HepG2 (cell line): ENCODE measurements around the gene HRG. TPM values are rescaled to one million over a fixed set of nuclear protein-coding genes. Genes with fewer than 3 reads are reported as not detected.

ENCODE experiments used
- ATAC-seq: fragments of 200-7000 bp; cut with Tn5 transposase; 3 replicates; pipeline ENCODE4 v1.9.1; 2020; ENCODE audit warnings: mild to moderate bottlenecking, moderate library complexity
- BruUV-seq: library from RNA; stranded (reverse); fragments of 400-500 nt; replicated peaks from 2 replicates; lab custom pipeline; 2021; lab: Mats Ljungman, UMichigan
- CTCF ChIA-PET: fragments of 300-600 bp; formaldehyde crosslinking; extraction: SDS; loops from one replicate; lab custom pipeline; 2021; ENCODE audit warnings: low total read pairs, inconsistent platforms, low intra/inter-chr PET ratio; lab: Yijun Ruan, JAX
- POLR2A ChIA-PET: fragments of 350-600 bp; sonication (Branson Sonifier 250); formaldehyde crosslinking; loops from one replicate; lab custom pipeline; 2020; ENCODE audit warnings: antibody characterized with exemption, inconsistent platforms; lab: Yijun Ruan, JAX
- DNase-seq: peaks from one replicate; pipeline ENCODE4 v3.0.0-alpha.2; 2015; ENCODE audit warnings: low spot score
- FAIRE-seq: peaks from 3 replicates; lab custom pipeline; 2011; peaks lifted over from hg19 to GRCh38; lab: Jason Lieb, UNC
- H2AFZ ChIP-seq: one replicate; pipeline ENCODE4 v1.6.1; 2011; ENCODE audit warnings: low read length, inconsistent platforms
- H3K27ac ChIP-seq: fragments of 300-600 bp; 3 replicates; pipeline ENCODE4 v1.8.0; 2011; ENCODE audit warnings: mixed run types, mild to moderate bottlenecking, mixed read lengths, low read length, inconsistent platforms; ENCODE audit not compliant: insufficient read depth; ENCODE audit errors: extremely low read length
- H3K27me3 ChIP-seq, 2 experiments: fragments of 200-600 bp in 1 of 2; 2 replicates in 1 of 2; 3 replicates in 1 of 2; pipeline versions ENCODE4 v1.6.0 to v1.8.0; 2011; ENCODE audit warnings: low read length in 2 of 2, mild to moderate bottlenecking in 2 of 2, moderate library complexity in 2 of 2, inconsistent platforms in 1 of 2; ENCODE audit not compliant: insufficient read depth in 2 of 2, control insufficient read depth in 1 of 2
- H3K36me3 ChIP-seq, 2 experiments: fragments of 200-600 bp in 1 of 2; replicated peaks in 1 of 2; 2 replicates in 1 of 2; 3 replicates in 1 of 2; pipeline versions ENCODE4 v1.5.1 to v1.8.0; 2011; ENCODE audit warnings: low read length in 2 of 2, inconsistent platforms in 1 of 2; ENCODE audit not compliant: insufficient read depth in 2 of 2, control insufficient read depth in 1 of 2
- H3K4me1 ChIP-seq: 2 replicates; pipeline ENCODE4 v1.5.1; 2012; ENCODE audit warnings: low read length, inconsistent platforms; ENCODE audit not compliant: insufficient read depth
- H3K4me2 ChIP-seq: 2 replicates; pipeline ENCODE4 v1.6.0; 2011; ENCODE audit warnings: low read depth, low read length, inconsistent platforms
- H3K4me3 ChIP-seq, 3 experiments: fragments of 200-600 bp in 1 of 3; sonication (generic), shearing (Covaris generic) in 1 of 3; replicated peaks in 1 of 3; 2 replicates each; pipeline ENCODE4 v1.5.1; 2011 to 2016; ENCODE audit warnings: low read length in 3 of 3, inconsistent platforms in 2 of 3, low read depth in 2 of 3, mild to moderate bottlenecking in 2 of 3, control low read depth in 1 of 3, mixed read lengths in 1 of 3; ENCODE audit not compliant: insufficient read depth in 1 of 3
- H3K79me2 ChIP-seq: one replicate; pipeline ENCODE4 v1.6.1; 2011; ENCODE audit warnings: low read length, inconsistent platforms; ENCODE audit not compliant: insufficient read depth
- H3K9ac ChIP-seq: 2 replicates; pipeline ENCODE4 v1.6.0; 2011; ENCODE audit warnings: mild to moderate bottlenecking, low read depth, low read length, inconsistent platforms; ENCODE audit not compliant: insufficient read depth
- H3K9me3 ChIP-seq: 2 replicates; pipeline ENCODE4 v1.5.1; 2012; ENCODE audit warnings: mild to moderate bottlenecking, low read length
- H4K20me1 ChIP-seq: 2 replicates; pipeline ENCODE4 v1.6.0; 2011; ENCODE audit warnings: inconsistent platforms, mild to moderate bottlenecking, low read length, moderate library complexity; ENCODE audit not compliant: insufficient read depth
- ERF ChIP-seq: IDR thresholded peaks from 2 replicates; pipeline ENCODE4 v1.6.1; 2018; ENCODE audit warnings: missing biosample characterization, missing genetic modification reagents
- FIP1L1 ChIP-seq: fragments of 200-400 bp; formaldehyde crosslinking; IDR thresholded peaks from 2 replicates; pipeline ENCODE4 v1.6.1; 2018; ENCODE audit warnings: low read depth, mild to moderate bottlenecking, low read length, moderate library complexity, borderline replicate concordance; ENCODE audit not compliant: insufficient read depth
- HNRNPK ChIP-seq: fragments of 200-400 bp; formaldehyde crosslinking; IDR thresholded peaks from 2 replicates; pipeline ENCODE4 v1.6.1; 2018; ENCODE audit warnings: low read length, low read depth, moderate library complexity, mild to moderate bottlenecking; ENCODE audit not compliant: poor library complexity, severe bottlenecking
- JUN ChIP-seq: sonication (generic); formaldehyde crosslinking; IDR thresholded peaks from 2 replicates; pipeline ENCODE4 v1.4.0; 2020; ENCODE audit warnings: mild to moderate bottlenecking, missing genetic modification reagents
- MED1 ChIP-seq: sonication (generic); formaldehyde crosslinking; IDR thresholded peaks from 2 replicates; pipeline ENCODE4 v1.4.0; 2020; ENCODE audit warnings: missing genetic modification reagents
- MEIS1 ChIP-seq: sonication (generic); formaldehyde crosslinking; IDR thresholded peaks from 2 replicates; pipeline ENCODE4 v1.9.0; 2021; ENCODE audit warnings: mild to moderate bottlenecking, missing genetic modification reagents, moderate library complexity, borderline replicate concordance
- POLR2G ChIP-seq: fragments of 200-400 bp; formaldehyde crosslinking; IDR thresholded peaks from 2 replicates; pipeline ENCODE4 v1.6.1; 2018; ENCODE audit warnings: mild to moderate bottlenecking, low read depth, low read length, moderate library complexity
- RBFOX2 ChIP-seq: fragments of 200-400 bp; formaldehyde crosslinking; IDR thresholded peaks from 2 replicates; pipeline ENCODE4 v1.6.1; 2017; ENCODE audit warnings: low read depth, mild to moderate bottlenecking, low read length
- RBM22 ChIP-seq: fragments of 200-400 bp; formaldehyde crosslinking; optimal IDR thresholded peaks from 2 replicates; pipeline ENCODE3; 2017; ENCODE audit warnings: mild to moderate bottlenecking, low read length, moderate library complexity
- RXRA ChIP-seq: sonication (generic); formaldehyde crosslinking; IDR thresholded peaks from 2 replicates; pipeline ENCODE4 v1.5.1; 2020; ENCODE audit warnings: missing genetic modification reagents
- SAFB2 ChIP-seq: sonication (generic); formaldehyde crosslinking; IDR thresholded peaks from 2 replicates; pipeline ENCODE4 v1.5.1; 2020; ENCODE audit warnings: missing genetic modification reagents, low read depth, mild to moderate bottlenecking, borderline replicate concordance
- ZNF296 ChIP-seq: sonication (generic); formaldehyde crosslinking; conservative IDR thresholded peaks from 2 replicates; pipeline ENCODE4 v1.5.0; 2020; ENCODE audit warnings: mild to moderate bottlenecking, missing genetic modification reagents
- ZNF562 ChIP-seq: sonication (generic); formaldehyde crosslinking; IDR thresholded peaks from 2 replicates; pipeline ENCODE4 v1.8.0; 2022; ENCODE audit warnings: missing genetic modification reagents, borderline replicate concordance
- WGBS: methylation state at CpG from one replicate; pipeline ENCODE4 v1.1.6; 2017; ENCODE audit warnings: low lambda C conversion rate; 5-methylcytosine and 5-hydroxymethylcytosine counted together
- in situ Hi-C: cut with HindIII; loops from 2 replicates; pipeline ENCODE4 v1.10.0; 2017; ENCODE audit warnings: low pct_unique_long_range_greater_than_20kb; ENCODE audit not compliant: extremely low pct_ligation_motif_present
- intact Hi-C: fragments of 100-400 bp; cut with micrococcal nuclease; formaldehyde crosslinking; loops from one replicate; pipeline ENCODE4 v1.10.0; 2022; ENCODE audit not compliant: unreplicated experiment
- polyA plus RNA-seq, 8 experiments: library from polyadenylated mRNA; depleted of rRNA in 3 of 8; stranded (reverse) in 7 of 8; unstranded in 1 of 8; fragments of >200 nt; fragmentation: Illumina TruSeq in 4 of 8; extraction: Trizol in 4 of 8; gene quantifications; 2 replicates each; pipeline versions ENCODE4 v1.2.1 to v1.2.3, GENCODE V29; 2011 to 2016; ENCODE audit warnings: low read depth in 4 of 8, missing spikeins in 1 of 8, mixed read lengths in 1 of 8; ENCODE audit not compliant: insufficient read depth in 1 of 8
- total RNA-seq, 5 experiments: library from RNA; depleted of rRNA; stranded (reverse); fragments of >200 nt; fragmentation: Illumina TruSeq; extraction: Trizol; gene quantifications; 2 replicates each; pipeline ENCODE4 v1.2.3, GENCODE V29; 2016; ENCODE audit warnings: low read depth in 1 of 5
- TF ChIP-seq, protein P1 (sequence below): sonication (generic); formaldehyde crosslinking; conservative IDR thresholded peaks from 2 replicates; pipeline ENCODE4 v1.4.0; 2020; ENCODE audit warnings: missing genetic modification reagents
- TF ChIP-seq, protein P2 (sequence below): sonication (generic); formaldehyde crosslinking; IDR thresholded peaks from 2 replicates; pipeline ENCODE4 v1.4.0; 2020; ENCODE audit warnings: missing genetic modification reagents
- TF ChIP-seq, protein P3 (sequence below): IDR thresholded peaks from 2 replicates; pipeline ENCODE4 v1.6.1; 2016; ENCODE audit warnings: missing compliant biosample characterization, missing genetic modification reagents, borderline replicate concordance
- TF ChIP-seq, protein P4 (sequence below): sonication (generic); formaldehyde crosslinking; IDR thresholded peaks from 2 replicates; pipeline ENCODE4 v1.5.0; 2020; ENCODE audit warnings: mild to moderate bottlenecking, missing genetic modification reagents, borderline replicate concordance

Gene HRG
- total and polyA plus RNA-seq, 2 of the 13 experiments (the other 11 are each of a cell fraction or from before 2014, with no cell fraction given), result 0.09 to 0.11 TPM

DNA sequence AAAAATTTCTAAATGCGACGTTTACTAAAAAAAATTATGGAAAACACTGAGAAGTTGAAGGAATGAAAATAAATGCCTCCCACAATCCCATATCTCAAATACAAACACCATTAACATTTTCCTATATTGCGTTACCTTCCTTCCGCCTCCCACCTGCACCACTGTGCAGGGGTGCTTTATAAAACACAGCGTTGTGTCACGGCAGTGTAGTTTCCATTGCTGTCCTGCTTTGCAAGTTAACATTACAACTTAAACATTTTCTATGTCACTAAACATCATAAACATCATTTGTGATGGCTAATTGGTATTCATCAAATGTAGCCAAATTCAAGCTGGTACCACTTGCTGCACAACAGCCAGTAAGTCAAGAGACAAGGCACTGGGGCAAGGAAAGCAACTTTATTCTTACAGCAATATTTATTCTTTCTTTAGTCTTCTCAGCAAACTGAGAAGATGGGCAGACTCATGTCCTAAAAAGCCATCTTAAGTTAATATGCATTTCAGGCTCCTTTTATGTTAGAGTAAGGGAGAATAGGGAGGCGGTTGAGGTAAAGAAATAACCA, 37.9 kb upstream of the HRG start:
- ChIA-PET POLR2A (no interaction called here), CTCF (no interaction called here)
- H3K9ac ChIP-seq, result no peak overlapping the region
- H3K4me1 ChIP-seq, result peaks cover 32% of the 10 kb centered on the region
- H4K20me1 ChIP-seq, result peaks cover 21% of the 10 kb centered on the region
- in situ Hi-C loops, result no loop called here
- no peak overlapping the region for H3K27ac ChIP-seq
- FAIRE-seq (no peak), ATAC-seq (peak; percentile 1; the same call in 1 of the 3 replicates), DNase-seq (no peak)
- no peaks in the 10 kb centered on the region for H3K79me2 ChIP-seq
- no peaks in the 10 kb centered on the region for H3K27me3 ChIP-seq
- H2AFZ ChIP-seq, result no peak overlapping the region
- intact Hi-C loops, result no loop called here
- no peaks in the 10 kb centered on the region for H3K9me3 ChIP-seq
- no TSS peak for BruUV-seq
- H3K4me3 ChIP-seq, result no peak overlapping the region
- WGBS, result 96% methylated on average over 7 of the region's 7 CpGs
- H3K36me3 ChIP-seq, result 0 out of 5 replicates have a peak, but pooled peaks cover 0 to 2% of the 10 kb centered on the region in 2 experiments
- no peak overlapping the region for H3K4me2 ChIP-seq
- peak; percentile 22; the same call in 1 of the 2 replicates for TF ChIP-seq RBFOX2
- TF ChIP-seq, protein P1, sequence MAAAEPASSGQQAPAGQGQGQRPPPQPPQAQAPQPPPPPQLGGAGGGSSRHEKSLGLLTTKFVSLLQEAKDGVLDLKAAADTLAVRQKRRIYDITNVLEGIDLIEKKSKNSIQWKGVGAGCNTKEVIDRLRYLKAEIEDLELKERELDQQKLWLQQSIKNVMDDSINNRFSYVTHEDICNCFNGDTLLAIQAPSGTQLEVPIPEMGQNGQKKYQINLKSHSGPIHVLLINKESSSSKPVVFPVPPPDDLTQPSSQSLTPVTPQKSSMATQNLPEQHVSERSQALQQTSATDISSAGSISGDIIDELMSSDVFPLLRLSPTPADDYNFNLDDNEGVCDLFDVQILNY, result no peak
- peak; percentile 88 for TF ChIP-seq POLR2G
- TF ChIP-seq, protein P2, sequence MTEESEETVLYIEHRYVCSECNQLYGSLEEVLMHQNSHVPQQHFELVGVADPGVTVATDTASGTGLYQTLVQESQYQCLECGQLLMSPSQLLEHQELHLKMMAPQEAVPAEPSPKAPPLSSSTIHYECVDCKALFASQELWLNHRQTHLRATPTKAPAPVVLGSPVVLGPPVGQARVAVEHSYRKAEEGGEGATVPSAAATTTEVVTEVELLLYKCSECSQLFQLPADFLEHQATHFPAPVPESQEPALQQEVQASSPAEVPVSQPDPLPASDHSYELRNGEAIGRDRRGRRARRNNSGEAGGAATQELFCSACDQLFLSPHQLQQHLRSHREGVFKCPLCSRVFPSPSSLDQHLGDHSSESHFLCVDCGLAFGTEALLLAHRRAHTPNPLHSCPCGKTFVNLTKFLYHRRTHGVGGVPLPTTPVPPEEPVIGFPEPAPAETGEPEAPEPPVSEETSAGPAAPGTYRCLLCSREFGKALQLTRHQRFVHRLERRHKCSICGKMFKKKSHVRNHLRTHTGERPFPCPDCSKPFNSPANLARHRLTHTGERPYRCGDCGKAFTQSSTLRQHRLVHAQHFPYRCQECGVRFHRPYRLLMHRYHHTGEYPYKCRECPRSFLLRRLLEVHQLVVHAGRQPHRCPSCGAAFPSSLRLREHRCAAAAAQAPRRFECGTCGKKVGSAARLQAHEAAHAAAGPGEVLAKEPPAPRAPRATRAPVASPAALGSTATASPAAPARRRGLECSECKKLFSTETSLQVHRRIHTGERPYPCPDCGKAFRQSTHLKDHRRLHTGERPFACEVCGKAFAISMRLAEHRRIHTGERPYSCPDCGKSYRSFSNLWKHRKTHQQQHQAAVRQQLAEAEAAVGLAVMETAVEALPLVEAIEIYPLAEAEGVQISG (CRISPR knock-in tag), result no peak
- TF ChIP-seq SAFB2 (CRISPR knock-in tag), result no peak
- no peak for TF ChIP-seq MEIS1
- TF ChIP-seq, protein P3, sequence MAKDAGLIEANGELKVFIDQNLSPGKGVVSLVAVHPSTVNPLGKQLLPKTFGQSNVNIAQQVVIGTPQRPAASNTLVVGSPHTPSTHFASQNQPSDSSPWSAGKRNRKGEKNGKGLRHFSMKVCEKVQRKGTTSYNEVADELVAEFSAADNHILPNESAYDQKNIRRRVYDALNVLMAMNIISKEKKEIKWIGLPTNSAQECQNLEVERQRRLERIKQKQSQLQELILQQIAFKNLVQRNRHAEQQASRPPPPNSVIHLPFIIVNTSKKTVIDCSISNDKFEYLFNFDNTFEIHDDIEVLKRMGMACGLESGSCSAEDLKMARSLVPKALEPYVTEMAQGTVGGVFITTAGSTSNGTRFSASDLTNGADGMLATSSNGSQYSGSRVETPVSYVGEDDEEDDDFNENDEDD (CRISPR knock-in tag), result no peak
- 0 out of 2 replicates have a peak, but pooled peaks have one; percentile 29 for TF ChIP-seq ZNF562
- TF ChIP-seq, protein P4, sequence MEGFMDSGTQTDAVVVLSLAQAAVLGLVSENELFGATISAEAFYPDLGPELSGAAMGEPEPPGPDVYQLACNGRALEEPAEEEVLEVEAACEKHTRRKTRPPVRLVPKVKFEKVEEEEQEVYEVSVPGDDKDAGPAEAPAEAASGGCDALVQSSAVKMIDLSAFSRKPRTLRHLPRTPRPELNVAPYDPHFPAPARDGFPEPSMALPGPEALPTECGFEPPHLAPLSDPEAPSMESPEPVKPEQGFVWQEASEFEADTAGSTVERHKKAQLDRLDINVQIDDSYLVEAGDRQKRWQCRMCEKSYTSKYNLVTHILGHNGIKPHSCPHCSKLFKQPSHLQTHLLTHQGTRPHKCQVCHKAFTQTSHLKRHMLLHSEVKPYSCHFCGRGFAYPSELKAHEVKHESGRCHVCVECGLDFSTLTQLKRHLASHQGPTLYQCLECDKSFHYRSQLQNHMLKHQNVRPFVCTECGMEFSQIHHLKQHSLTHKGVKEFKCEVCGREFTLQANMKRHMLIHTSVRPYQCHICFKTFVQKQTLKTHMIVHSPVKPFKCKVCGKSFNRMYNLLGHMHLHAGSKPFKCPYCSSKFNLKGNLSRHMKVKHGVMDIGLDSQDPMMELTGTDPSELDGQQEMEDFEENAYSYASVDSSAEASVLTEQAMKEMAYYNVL (CRISPR knock-in tag), result no peak
- TF ChIP-seq ERF, result 0 out of 2 replicates have a peak, but pooled peaks have one; percentile 15
- no peak for TF ChIP-seq JUN (CRISPR knock-in tag)
- peak; percentile 99 for TF ChIP-seq RBM22
- TF ChIP-seq HNRNPK, result peak; percentile 55
- no peak for TF ChIP-seq ZNF296 (CRISPR knock-in tag)
- TF ChIP-seq FIP1L1, result peak; percentile 76; the same call in 1 of the 2 replicates
- TF ChIP-seq RXRA, result no peak
- TF ChIP-seq MED1, result 0 out of 2 replicates have a peak, but pooled peaks have one; percentile 21
